Mesenteric fat pad (tissue), 1 donor: ENCODE results near the gene KRTCAP3. TPM values are rescaled to one million over a fixed set of nuclear protein-coding genes. Genes with fewer than 3 reads are reported as not detected.
A peak's percentile ranks its signal among the peaks of the same experiment; 100 is the strongest.

Source experiments
- DNase-seq: peaks from one replicate; pipeline ENCODE4 v3.0.0-alpha.2; 2020; ENCODE audit warnings: low spot score
- long read RNA-seq: library from polyadenylated mRNA; unstranded; transcript quantifications from one replicate; pipeline ENCODE4 v2.0.0, GENCODE V29; 2020
- total RNA-seq: library from RNA; stranded (reverse); fragmentation: NEBNext Ultra II Directional; extraction: Animal tissue kit (Norgen Biotek cat#: 25700); gene quantifications from one replicate; pipeline ENCODE4 v1.2.1, GENCODE V29; 2021
- donor health status: DM: yes; HTN: yes; CAD: no.

Gene KRTCAP3, protein sequence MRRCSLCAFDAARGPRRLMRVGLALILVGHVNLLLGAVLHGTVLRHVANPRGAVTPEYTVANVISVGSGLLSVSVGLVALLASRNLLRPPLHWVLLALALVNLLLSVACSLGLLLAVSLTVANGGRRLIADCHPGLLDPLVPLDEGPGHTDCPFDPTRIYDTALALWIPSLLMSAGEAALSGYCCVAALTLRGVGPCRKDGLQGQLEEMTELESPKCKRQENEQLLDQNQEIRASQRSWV
- total RNA-seq, result 0.48 TPM
- long read RNA-seq, partial matches to known transcripts, result 0 of 1 reads
- long read RNA-seq, other reads (novel, unspliced or antisense), result 1 of 1 reads

DNA sequence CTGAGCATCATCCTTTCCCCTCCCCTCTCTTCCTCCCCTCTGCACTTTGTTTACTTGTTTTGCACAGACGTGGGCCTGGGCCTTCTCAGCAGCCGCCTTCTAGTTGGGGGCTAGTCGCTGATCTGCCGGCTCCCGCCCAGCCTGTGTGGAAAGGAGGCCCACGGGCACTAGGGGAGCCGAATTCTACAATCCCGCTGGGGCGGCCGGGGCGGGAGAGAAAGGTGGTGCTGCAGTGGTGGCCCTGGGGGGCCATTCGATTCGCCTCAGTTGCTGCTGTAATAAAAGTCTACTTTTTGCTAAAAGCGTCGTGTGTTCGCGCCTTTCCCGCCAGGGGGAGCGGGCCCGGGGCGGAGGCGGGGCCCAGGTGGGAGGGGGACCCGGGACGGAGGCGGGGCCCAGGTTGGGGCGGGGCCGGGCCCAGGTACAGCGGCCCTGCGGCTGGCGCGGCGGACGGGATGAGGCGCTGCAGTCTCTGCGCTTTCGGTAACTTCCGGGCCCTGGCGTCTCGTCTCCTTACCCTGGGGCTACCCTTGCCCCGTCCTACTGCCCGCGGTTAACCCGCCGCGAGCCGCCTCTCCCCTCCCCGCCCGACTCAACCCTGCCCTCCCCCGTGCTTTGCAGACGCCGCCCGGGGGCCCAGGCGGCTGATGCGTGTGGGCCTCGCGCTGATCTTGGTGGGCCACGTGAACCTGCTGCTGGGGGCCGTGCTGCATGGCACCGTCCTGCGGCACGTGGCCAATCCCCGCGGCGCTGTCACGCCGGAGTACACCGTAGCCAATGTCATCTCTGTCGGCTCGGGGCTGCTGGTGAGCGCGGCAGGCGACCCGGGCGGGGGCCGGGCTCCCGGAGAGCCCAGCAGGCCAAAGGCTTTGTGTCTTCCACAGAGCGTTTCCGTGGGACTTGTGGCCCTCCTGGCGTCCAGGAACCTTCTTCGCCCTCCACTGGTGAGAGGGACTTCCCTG is at the start of gene KRTCAP3:
Gene KRTCAP3, plus strand, starts transcription at position 424 of the 962 bp plus-strand sequence. Its CDS starts 32 bp downstream, at position 456.
- no peak for DNase-seq

DNA sequence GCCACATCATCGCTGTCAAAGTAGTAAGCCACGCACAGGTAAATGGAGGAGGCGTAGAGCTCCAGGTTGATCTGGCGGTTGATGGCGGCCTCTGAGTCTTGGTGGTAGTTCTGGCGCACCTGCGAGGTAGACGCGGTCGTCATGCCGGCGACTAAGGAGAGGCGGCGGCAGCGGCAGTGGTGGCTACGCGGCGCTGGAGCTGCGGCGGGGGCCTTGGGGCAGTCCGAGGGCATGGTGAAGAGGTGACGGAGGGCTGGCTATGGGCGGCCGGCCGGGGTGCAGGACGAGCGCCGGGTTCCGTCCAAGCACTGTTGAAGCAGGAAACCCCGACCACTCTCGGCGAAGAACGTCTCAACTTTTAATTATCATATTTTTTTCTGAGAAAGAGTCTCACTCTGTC is 49.0 kb upstream of the KRTCAP3 start:
- DNase-seq, result peak; percentile 82

- DNase-seq, result peak; percentile 43
Measured at GRCh38 chr2:27398962-27399361, 43.2 kb upstream of the KRTCAP3 start.

- peak; percentile 12 for DNase-seq
Measured at GRCh38 chr2:27400348-27401135, 41.6 kb upstream of the KRTCAP3 start.

DNA sequence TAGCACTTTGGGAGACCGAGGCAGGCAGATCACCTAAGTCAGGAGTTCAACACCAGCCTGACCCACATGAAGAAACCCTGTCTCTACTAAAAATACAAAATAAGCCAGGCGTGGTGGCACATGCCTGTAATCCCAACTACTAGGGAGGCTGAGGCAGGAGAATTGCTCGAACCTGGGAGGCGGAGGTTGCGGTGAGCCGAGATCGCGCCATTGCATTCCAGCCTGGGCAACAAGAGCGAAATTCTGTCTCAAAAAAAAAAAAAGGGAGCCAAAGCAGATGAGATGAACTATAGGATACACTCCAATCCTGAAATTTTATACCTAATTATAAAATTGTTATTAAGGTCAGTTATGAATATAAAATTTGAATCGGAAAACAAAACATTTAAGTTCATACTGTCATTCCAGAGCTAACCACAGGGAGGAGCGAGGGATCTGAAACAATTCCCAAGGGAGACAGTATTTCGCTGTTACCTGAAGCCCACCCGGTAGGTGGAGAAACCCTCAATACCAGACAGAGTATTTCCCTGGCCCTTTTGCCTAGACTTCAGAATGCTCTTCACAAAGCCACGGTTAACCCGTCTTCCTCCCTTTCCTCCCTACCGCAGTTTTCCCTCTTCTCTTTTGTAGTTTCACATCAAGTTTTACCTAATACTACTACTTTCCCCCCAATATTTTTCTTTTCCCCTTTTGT is 34.2 kb upstream of the KRTCAP3 start:
- DNase-seq, result peak; percentile 30

- peak; percentile 26 for DNase-seq
Measured at GRCh38 chr2:27408601-27409320, 33.4 kb upstream of the KRTCAP3 start.

GRCh38 chr2:27409321-27410073 is 32.7 kb upstream of the KRTCAP3 start, which contains the start of gene PPM1G:
PPM1G (minus strand) TSS chr2:27409591; CDS start chr2:27409422, 169 bp downstream.
- DNase-seq, result peak; percentile 98

DNA sequence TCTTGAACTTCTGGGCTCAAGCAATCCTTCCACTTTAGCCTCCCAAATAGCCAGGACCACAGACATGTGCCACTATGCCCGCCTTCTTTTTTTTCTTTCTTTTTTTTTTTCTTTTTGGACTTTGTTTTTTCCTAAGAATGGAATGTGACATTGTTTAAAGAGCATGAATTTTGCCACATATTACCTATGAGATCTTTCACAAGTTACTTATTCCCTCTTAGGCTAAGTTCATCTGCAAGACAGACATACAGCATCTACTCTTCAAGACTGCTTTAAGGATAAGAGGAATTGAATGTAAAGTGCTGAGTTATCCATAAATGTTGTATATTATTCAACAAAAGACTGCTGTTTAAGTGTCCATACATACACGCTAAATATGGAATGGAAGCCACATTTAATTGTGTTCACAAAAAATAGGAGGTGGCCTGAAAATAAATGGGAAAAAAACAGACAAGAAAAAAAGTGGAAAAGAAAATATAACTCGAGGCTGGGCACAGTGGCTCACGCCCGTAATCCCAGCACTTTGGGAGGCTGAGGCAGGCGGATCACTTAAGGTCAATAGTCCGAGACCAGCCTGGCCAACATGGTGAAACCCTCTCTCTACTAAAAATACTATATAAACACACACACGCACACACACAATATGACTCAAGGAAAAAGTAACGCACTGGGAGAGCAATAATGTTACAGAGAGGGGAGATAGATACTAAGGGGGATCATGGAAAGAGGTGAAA is 29.6 kb upstream of the KRTCAP3 start:
- DNase-seq, result peak; percentile 69

DNA sequence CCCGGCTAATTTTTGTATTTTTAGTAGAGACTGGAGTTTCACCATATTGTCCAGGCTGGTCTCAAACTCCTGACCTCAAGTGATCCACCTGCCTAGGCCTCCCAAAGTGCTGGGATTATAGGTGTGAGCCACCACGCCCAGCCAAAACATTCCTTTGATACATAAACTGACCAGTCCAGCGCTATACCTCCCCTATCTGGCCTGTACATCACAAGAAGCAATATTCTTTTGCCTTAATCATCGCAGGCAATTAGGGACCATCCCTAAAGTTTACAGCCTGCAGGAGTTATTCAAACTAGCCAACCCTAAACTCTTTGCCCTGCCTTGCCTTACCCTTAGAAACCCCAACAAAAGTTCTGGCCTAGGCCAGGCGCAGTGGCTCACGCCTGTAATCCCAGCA is 26.0 kb upstream of the KRTCAP3 start:
- no peak for DNase-seq

- no peak for DNase-seq
Measured at GRCh38 chr2:27420996-27421395, 21.2 kb upstream of the KRTCAP3 start.

GRCh38 chr2:27421660-27422250 is 20.4 kb upstream of the KRTCAP3 start:
- DNase-seq, result no peak

DNA sequence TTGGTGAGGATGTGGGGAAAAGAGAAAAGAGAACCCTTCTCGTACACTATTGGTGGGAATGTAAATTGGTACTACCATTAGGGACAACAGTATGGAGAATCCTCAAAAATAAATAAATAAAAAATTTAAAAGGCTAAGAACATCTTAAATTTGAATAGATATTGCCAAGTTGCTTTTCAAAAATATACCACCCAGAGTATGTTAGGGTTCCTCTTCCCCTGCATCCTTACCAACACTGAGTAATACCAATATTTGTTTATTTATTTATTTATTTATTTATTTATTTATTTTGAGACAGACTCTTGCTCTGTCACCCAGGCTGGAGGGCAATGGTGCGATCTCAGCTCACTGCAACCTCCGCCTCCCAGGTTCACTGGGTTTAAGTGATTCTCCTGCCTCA is 19.2 kb upstream of the KRTCAP3 start:
- DNase-seq, result no peak

- peak; percentile 57 for DNase-seq
Measured at GRCh38 chr2:27425039-27425438, 17.1 kb upstream of the KRTCAP3 start.

- no peak for DNase-seq
Measured at GRCh38 chr2:27427863-27428212, 14.3 kb upstream of the KRTCAP3 start.

DNA sequence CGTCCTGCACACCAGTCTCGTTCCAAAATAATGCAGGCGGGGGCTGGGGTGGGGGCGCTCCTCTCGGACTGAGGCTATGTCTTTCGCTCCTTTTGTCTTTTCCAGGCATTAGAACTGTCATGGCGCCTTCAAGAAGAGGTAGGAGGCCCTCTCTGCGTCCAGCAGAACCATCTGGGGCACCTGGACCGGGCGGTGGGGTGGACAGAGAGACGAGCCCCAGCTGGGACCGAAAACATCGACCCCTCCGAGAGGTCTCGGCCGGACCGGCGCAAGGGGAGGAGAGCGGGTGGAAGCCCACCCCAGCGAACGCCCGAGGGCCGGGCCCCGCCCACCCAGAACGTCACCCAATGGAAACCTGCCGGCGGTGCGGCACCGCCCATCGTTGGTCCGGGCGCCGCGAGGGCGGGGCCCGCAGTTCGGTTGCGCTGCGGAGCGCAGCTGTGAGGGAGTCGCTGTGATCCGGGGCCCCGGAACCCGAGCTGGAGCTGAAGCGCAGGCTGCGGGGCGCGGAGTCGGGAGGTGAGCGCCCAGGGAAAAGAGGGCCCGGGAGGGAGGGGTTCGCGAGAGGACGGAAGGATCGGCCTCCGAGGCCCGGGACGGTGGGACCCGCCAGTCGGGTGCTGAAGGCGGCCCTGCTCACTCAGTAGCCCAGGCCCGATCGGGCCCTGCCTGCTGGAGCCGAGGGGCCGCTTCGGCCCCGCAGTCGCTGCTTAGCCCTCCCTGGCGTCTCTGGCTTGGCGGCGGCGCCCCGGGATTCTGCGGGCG is 13.8 kb upstream of the KRTCAP3 start, which contains the start of gene NRBP1:
Gene NRBP1, plus strand, starts transcription at position 419 of the 765 bp plus-strand sequence. CDS start 4,643 bp downstream, outside the sequence.
- peak; percentile 98 for DNase-seq

DNA sequence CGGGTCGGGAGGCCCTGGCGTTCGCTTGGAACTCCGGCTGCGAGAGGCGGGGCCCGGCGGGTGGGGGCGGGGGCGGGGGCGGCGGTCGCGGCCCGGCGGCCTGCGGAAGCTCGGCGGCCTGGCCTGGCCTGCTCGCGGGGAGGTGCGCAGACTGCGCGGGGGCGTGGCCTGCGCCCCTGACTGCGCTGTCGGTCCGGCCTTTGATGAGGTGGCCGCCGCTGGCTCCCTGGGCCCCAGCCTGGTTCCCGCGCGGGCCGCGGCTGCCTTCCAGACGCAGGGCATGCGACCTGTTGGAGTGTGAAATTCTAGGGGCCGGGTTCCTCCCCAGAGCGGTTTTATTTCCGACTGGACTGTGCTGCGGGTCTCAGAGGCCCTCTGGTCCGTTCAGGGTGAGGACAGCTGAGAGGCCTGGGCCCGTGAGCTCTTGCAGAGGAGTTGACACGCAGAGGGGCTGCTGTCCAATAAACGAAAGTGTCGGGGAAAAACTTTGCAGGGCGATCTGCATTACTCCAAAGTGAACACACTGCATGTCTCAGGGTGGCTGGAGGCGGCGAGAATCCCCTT is 13.1 kb upstream of the KRTCAP3 start:
- peak; percentile 94 for DNase-seq

- peak; percentile 3 for DNase-seq
Measured at GRCh38 chr2:27431395-27431794, 10.8 kb upstream of the KRTCAP3 start.
